Calu3 (cell line): ENCODE results near the gene TSPAN5. TPM values are rescaled to one million over a fixed set of nuclear protein-coding genes. Genes with fewer than 3 reads are reported as not detected.

ENCODE experiments used
- BruUV-seq: library from RNA; stranded (reverse); fragments of 400-500 nt; replicated peaks from 2 replicates; lab custom pipeline; 2021; lab: Mats Ljungman, UMichigan
- CTCF ChIA-PET: fragments of 300-600 bp; sonication (Branson Sonifier 250); formaldehyde crosslinking; loops from one replicate; lab custom pipeline; 2022; ENCODE audit warnings: antibody characterized with exemption; lab: Charles Lee
- DNase-seq: peaks from one replicate; pipeline ENCODE4 v3.0.0; 2022
- H3K27ac Mint-ChIP-seq: one replicate; pipeline ENCODE4 v1.8.0; 2022; ENCODE audit warnings: mixed read lengths; ENCODE audit not compliant: unreplicated experiment
- H3K27me3 Mint-ChIP-seq: one replicate; pipeline ENCODE4 v1.8.0; 2022; ENCODE audit warnings: mixed read lengths; ENCODE audit not compliant: unreplicated experiment
- H3K36me3 Mint-ChIP-seq: one replicate; pipeline ENCODE4 v1.8.0; 2022; ENCODE audit warnings: mild to moderate bottlenecking, moderate library complexity, mixed read lengths; ENCODE audit not compliant: insufficient read depth, unreplicated experiment
- H3K4me1 Mint-ChIP-seq: one replicate; pipeline ENCODE4 v1.8.0; 2022; ENCODE audit warnings: mild to moderate bottlenecking, low read depth, mixed read lengths; ENCODE audit not compliant: unreplicated experiment
- H3K4me3 Mint-ChIP-seq: one replicate; pipeline ENCODE4 v1.8.0; 2022; ENCODE audit warnings: mild to moderate bottlenecking, low read depth, moderate library complexity, mixed read lengths; ENCODE audit not compliant: unreplicated experiment
- H3K9me3 Mint-ChIP-seq: one replicate; pipeline ENCODE4 v1.8.0; 2022; ENCODE audit warnings: low read depth, mixed read lengths; ENCODE audit not compliant: unreplicated experiment
- CTCF ChIP-seq: fragments of 200-600 bp; IDR thresholded peaks from one replicate; pipeline ENCODE4 v1.8.0; 2022; ENCODE audit warnings: antibody characterized with exemption; ENCODE audit not compliant: unreplicated experiment
- intact Hi-C: fragments of 100-400 bp; cut with micrococcal nuclease; formaldehyde crosslinking; loops from one replicate; pipeline ENCODE4 v1.10.0; 2022; ENCODE audit not compliant: unreplicated experiment
- total RNA-seq: library from RNA; stranded (reverse); gene quantifications from 2 replicates; pipeline ENCODE4 v1.2.3, GENCODE V29; 2022

Gene TSPAN5
- total RNA-seq, 1 experiment from 2014 or later: 4.8 TPM

GRCh38 chr4:98469771-98470170 is 188.6 kb downstream of the TSPAN5 start:
- Mint-ChIP-seq H3K9me3 (no peaks in the 10 kb centered on the region), H3K4me1 (no peaks in the 10 kb centered on the region), H3K36me3 (no peaks in the 10 kb centered on the region), H3K27ac (no peak overlapping the region), H3K4me3 (no peak overlapping the region), H3K27me3 (no peaks in the 10 kb centered on the region)
- intact Hi-C loops: loop anchor here (10.0 kb wide), 1 partner anchor 355 kb away; no protein-coding TSS in a partner anchor
- no TSS peak for BruUV-seq
- no peak for TF ChIP-seq CTCF
- DNase-seq: no peak
- CTCF ChIA-PET: no interaction called here

DNA sequence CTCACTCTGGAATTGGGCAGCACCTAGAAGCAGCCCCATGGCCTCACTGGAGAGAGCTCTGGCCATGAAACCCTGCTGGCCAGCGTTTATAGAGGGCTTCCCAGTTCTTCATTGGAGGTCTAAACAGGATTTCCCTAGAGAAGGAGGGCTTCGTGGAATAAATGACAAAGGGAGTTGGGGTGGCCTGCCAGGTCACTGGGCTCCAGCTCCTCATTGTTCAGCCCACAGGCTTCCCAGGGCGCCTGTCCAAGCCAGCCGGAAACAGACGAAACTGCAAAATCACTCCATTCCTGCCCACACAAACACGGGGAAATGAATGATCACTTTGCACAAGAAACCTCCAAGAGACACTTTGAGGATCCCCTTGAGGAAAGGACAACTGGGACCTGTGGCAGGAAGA is 189.7 kb downstream of the TSPAN5 start:
- CTCF ChIA-PET: no interaction called here

DNA sequence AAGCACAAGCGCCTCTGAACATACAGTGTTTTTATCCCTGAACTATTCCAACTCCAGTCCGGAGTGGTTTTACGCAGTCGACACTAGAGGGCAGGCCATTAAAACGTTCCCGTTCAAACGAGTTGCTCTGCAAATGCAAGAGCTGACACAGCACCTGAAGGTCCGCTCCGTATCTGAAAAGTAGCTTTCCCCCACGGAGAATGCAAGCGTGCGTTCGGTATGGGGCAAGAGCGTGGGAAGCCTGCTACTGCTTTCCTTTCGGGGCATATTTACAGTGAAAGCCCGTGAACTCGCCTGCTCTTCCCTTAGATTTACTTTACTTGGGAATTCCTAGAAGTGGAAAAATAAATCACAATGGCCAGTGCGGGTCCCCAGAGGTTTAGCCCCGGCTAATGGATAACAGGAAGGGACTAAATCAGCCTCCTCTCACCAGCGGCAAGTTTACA is 190.8 kb downstream of the TSPAN5 start:
- DNase-seq: peak; percentile 66
- Mint-ChIP-seq H3K4me1 (no peaks in the 10 kb centered on the region), H3K36me3 (no peaks in the 10 kb centered on the region), H3K4me3 (peak overlapping the region; percentile 67), H3K9me3 (no peaks in the 10 kb centered on the region), H3K27ac (no peak overlapping the region), H3K27me3 (no peaks in the 10 kb centered on the region)
- TF ChIP-seq CTCF: peak; percentile 59
- CTCF ChIA-PET: interaction anchor here (0.6 to 1.4 kb wide), 7 partner anchors 10 to 589 kb away, joined by 3 to 7 read pairs (median 4); partner anchors contain the start of genes EIF4E and METAP1
- intact Hi-C loops: loop anchor here (10.0 kb wide), 1 partner anchor 357 kb away; no protein-coding TSS in a partner anchor
- BruUV-seq: no TSS peak

More for the DNA sequence above, 189.7 kb downstream of the TSPAN5 start:
- no peak overlapping the region for H3K27ac Mint-ChIP-seq
- intact Hi-C loops: loop anchor here (10.0 kb wide), 1 partner anchor 356 kb away; no protein-coding TSS in a partner anchor
- no peak for DNase-seq
- H3K9me3 Mint-ChIP-seq: no peaks in the 10 kb centered on the region
- no peak for TF ChIP-seq CTCF
- no peaks in the 10 kb centered on the region for H3K36me3 Mint-ChIP-seq
- no peaks in the 10 kb centered on the region for H3K4me1 Mint-ChIP-seq
- no peaks in the 10 kb centered on the region for H3K27me3 Mint-ChIP-seq
- BruUV-seq: no TSS peak
- H3K4me3 Mint-ChIP-seq: no peak overlapping the region

GRCh38 chr4:98466868-98467599 is 191.4 kb downstream of the TSPAN5 start:
- Mint-ChIP-seq H3K9me3 (peaks cover under 1% of the 10 kb centered on the region), H3K36me3 (no peaks in the 10 kb centered on the region), H3K27ac (no peak overlapping the region), H3K4me1 (no peaks in the 10 kb centered on the region), H3K27me3 (no peaks in the 10 kb centered on the region), H3K4me3 (peak overlapping the region; percentile 67)
- no peak for DNase-seq
- no peak for TF ChIP-seq CTCF
- intact Hi-C loops: loop anchor here (10.0 kb wide), 1 partner anchor 358 kb away; no protein-coding TSS in a partner anchor
- BruUV-seq: no TSS peak
- CTCF ChIA-PET: interaction anchor here (0.8 to 1.4 kb wide), 6 partner anchors 10 to 589 kb away, joined by 3 to 7 read pairs (median 4); partner anchors contain the start of genes EIF4E and METAP1
